ENCODE measurements around the gene IFT122. TPM values are rescaled to one million over a fixed set of nuclear protein-coding genes. Genes with fewer than 3 reads are reported as not detected.
"Not testable (repeated sequence)": the region's sequence is repeated elsewhere in the genome, so short reads cannot be mapped to it uniquely, and the experiment has no call there.

IFT122 gene
- total and polyA plus RNA-seq, 9 donors: 21.6 to 41.2 (median 28.7) TPM

GRCh38 chr3:129543156-129543790 lies 103.2 kb downstream of the IFT122 start, which contains the start of gene H1-8:
Gene H1-8, plus strand, starts transcription at chr3:129543175. Its CDS starts 44 bp downstream, at chr3:129543219.
- no peak within 1 kb of the TSS for H3K4me3 ChIP-seq (ENCODE audit: low read length)
- peaks cover 11% of the 10 kb centered on the region for H3K4me1 ChIP-seq (ENCODE audit: control insufficient read depth, insufficient read depth, low read length)
- no peaks in the 10 kb centered on the region for H3K9me3 ChIP-seq (replicated peaks; ENCODE audit: control insufficient read depth, low read depth, low read length)
- no peaks in the 10 kb centered on the region for H3K27me3 ChIP-seq (ENCODE audit: control insufficient read depth, insufficient read depth, low read length)
- H3K36me3 ChIP-seq (ENCODE audit: control insufficient read depth, insufficient read depth, low read length): no peaks in the 10 kb centered on the region
- H3K27ac ChIP-seq (ENCODE audit: low read length): no peak within 1 kb of the TSS
- WGBS (ENCODE audit: insufficient coverage): 76% methylated on average over 13 of the region's 16 CpGs
- no peak for DNase-seq

GRCh38 chr3:129543999-129544398 lies 104.0 kb downstream of the IFT122 start:
- Histone ChIP-seq H3K27me3 (ENCODE audit: control insufficient read depth, insufficient read depth, low read length) (no peaks in the 10 kb centered on the region), H3K4me3 (ENCODE audit: low read length) (no peak overlapping the region), H3K4me1 (ENCODE audit: control insufficient read depth, insufficient read depth, low read length) (peaks cover 10% of the 10 kb centered on the region), H3K9me3 (replicated peaks; ENCODE audit: control insufficient read depth, low read depth, low read length) (no peaks in the 10 kb centered on the region), H3K27ac (ENCODE audit: low read length) (no peak overlapping the region), H3K36me3 (ENCODE audit: control insufficient read depth, insufficient read depth, low read length) (no peaks in the 10 kb centered on the region)
- WGBS (ENCODE audit: insufficient coverage): 74% methylated on average over 8 of the region's 9 CpGs
- no peak for DNase-seq

- not testable (repeated sequence) for H3K4me3 ChIP-seq (ENCODE audit: low read length); H3K36me3 ChIP-seq (ENCODE audit: control insufficient read depth, insufficient read depth, low read length); H3K9me3 ChIP-seq (replicated peaks; ENCODE audit: control insufficient read depth, low read depth, low read length); DNase-seq; H3K27me3 ChIP-seq (ENCODE audit: control insufficient read depth, insufficient read depth, low read length); H3K27ac ChIP-seq (ENCODE audit: low read length); H3K4me1 ChIP-seq (ENCODE audit: control insufficient read depth, insufficient read depth, low read length)
- WGBS (ENCODE audit: insufficient coverage): no CpG with 5 or more reads among the region's 3 CpGs
Measured at GRCh38 chr3:129545951-129546350, 105.9 kb downstream of the IFT122 start.

- 87% methylated on average over 22 of the region's 24 CpGs for WGBS (ENCODE audit: insufficient coverage)
Measured at GRCh38 chr3:129547241-129547640, 107.2 kb downstream of the IFT122 start.

GRCh38 chr3:129548104-129548965 lies 108.3 kb downstream of the IFT122 start:
- H3K27me3 ChIP-seq (ENCODE audit: control insufficient read depth, insufficient read depth, low read length): peaks cover 3% of the 10 kb centered on the region
- 74% methylated on average over 15 of the region's 19 CpGs for WGBS (ENCODE audit: insufficient coverage)
- no peak for DNase-seq

More at GRCh38 chr3:129547241-129547640, 107.2 kb downstream of the IFT122 start:
- H3K27me3 ChIP-seq (ENCODE audit: control insufficient read depth, insufficient read depth, low read length): no peaks in the 10 kb centered on the region
- no peaks in the 10 kb centered on the region for H3K36me3 ChIP-seq (ENCODE audit: control insufficient read depth, insufficient read depth, low read length)
- H3K4me1 ChIP-seq (ENCODE audit: control insufficient read depth, insufficient read depth, low read length): peaks cover 4% of the 10 kb centered on the region
- no peaks in the 10 kb centered on the region for H3K9me3 ChIP-seq (replicated peaks; ENCODE audit: control insufficient read depth, low read depth, low read length)
- no peak for DNase-seq
- no peak overlapping the region for H3K27ac ChIP-seq (ENCODE audit: low read length)
- no peak overlapping the region for H3K4me3 ChIP-seq (ENCODE audit: low read length)

GRCh38 chr3:129549006-129549800 lies 109.2 kb downstream of the IFT122 start:
- Histone ChIP-seq H3K27ac (ENCODE audit: low read length) (no peak overlapping the region), H3K9me3 (replicated peaks; ENCODE audit: control insufficient read depth, low read depth, low read length) (no peaks in the 10 kb centered on the region), H3K4me1 (ENCODE audit: control insufficient read depth, insufficient read depth, low read length) (peaks cover 10% of the 10 kb centered on the region), H3K4me3 (ENCODE audit: low read length) (no peak overlapping the region), H3K27me3 (ENCODE audit: control insufficient read depth, insufficient read depth, low read length) (peaks cover 3% of the 10 kb centered on the region), H3K36me3 (ENCODE audit: control insufficient read depth, insufficient read depth, low read length) (no peaks in the 10 kb centered on the region)
- DNase-seq: no peak
- WGBS (ENCODE audit: insufficient coverage): 90% methylated on average over 18 of the region's 18 CpGs

More at GRCh38 chr3:129548104-129548965, 108.3 kb downstream of the IFT122 start:
- H3K36me3 ChIP-seq (ENCODE audit: control insufficient read depth, insufficient read depth, low read length): no peaks in the 10 kb centered on the region
- no peaks in the 10 kb centered on the region for H3K9me3 ChIP-seq (replicated peaks; ENCODE audit: control insufficient read depth, low read depth, low read length)
- no peak overlapping the region for H3K4me3 ChIP-seq (ENCODE audit: low read length)
- peaks cover 9% of the 10 kb centered on the region for H3K4me1 ChIP-seq (ENCODE audit: control insufficient read depth, insufficient read depth, low read length)
- H3K27ac ChIP-seq (ENCODE audit: low read length): no peak overlapping the region

GRCh38 chr3:129549805-129550204 lies 109.8 kb downstream of the IFT122 start:
- no CpG with 5 or more reads among the region's 3 CpGs for WGBS (ENCODE audit: insufficient coverage)
- H3K4me1 ChIP-seq (ENCODE audit: control insufficient read depth, insufficient read depth, low read length): peaks cover 16% of the 10 kb centered on the region
- H3K4me3 ChIP-seq (ENCODE audit: low read length): no peak overlapping the region

GRCh38 chr3:129552287-129553050 lies 112.4 kb downstream of the IFT122 start:
- no peak overlapping the region for H3K27ac ChIP-seq (ENCODE audit: low read length)
- H3K4me1 ChIP-seq (ENCODE audit: control insufficient read depth, insufficient read depth, low read length): peaks cover 43% of the 10 kb centered on the region
- H3K27me3 ChIP-seq (ENCODE audit: control insufficient read depth, insufficient read depth, low read length): peaks cover 3% of the 10 kb centered on the region
- WGBS (ENCODE audit: insufficient coverage): 71% methylated on average over 7 of the region's 10 CpGs
- no peak overlapping the region for H3K4me3 ChIP-seq (ENCODE audit: low read length)
- no peak for DNase-seq
- no peaks in the 10 kb centered on the region for H3K9me3 ChIP-seq (replicated peaks; ENCODE audit: control insufficient read depth, low read depth, low read length)
- peaks cover 9% of the 10 kb centered on the region for H3K36me3 ChIP-seq (ENCODE audit: control insufficient read depth, insufficient read depth, low read length)

More at GRCh38 chr3:129549805-129550204, 109.8 kb downstream of the IFT122 start:
- no peaks in the 10 kb centered on the region for H3K9me3 ChIP-seq (replicated peaks; ENCODE audit: control insufficient read depth, low read depth, low read length)
- no peak overlapping the region for H3K27ac ChIP-seq (ENCODE audit: low read length)
- H3K36me3 ChIP-seq (ENCODE audit: control insufficient read depth, insufficient read depth, low read length): no peaks in the 10 kb centered on the region
- peaks cover 3% of the 10 kb centered on the region for H3K27me3 ChIP-seq (ENCODE audit: control insufficient read depth, insufficient read depth, low read length)
- no peak for DNase-seq

GRCh38 chr3:129553171-129553570 lies 113.1 kb downstream of the IFT122 start:
- DNase-seq: no peak
- Histone ChIP-seq H3K36me3 (ENCODE audit: control insufficient read depth, insufficient read depth, low read length) (peaks cover 16% of the 10 kb centered on the region), H3K4me1 (ENCODE audit: control insufficient read depth, insufficient read depth, low read length) (peaks cover 50% of the 10 kb centered on the region), H3K4me3 (ENCODE audit: low read length) (no peak overlapping the region), H3K9me3 (replicated peaks; ENCODE audit: control insufficient read depth, low read depth, low read length) (no peaks in the 10 kb centered on the region), H3K27me3 (ENCODE audit: control insufficient read depth, insufficient read depth, low read length) (peaks cover 3% of the 10 kb centered on the region), H3K27ac (ENCODE audit: low read length) (no peak overlapping the region)
- WGBS (ENCODE audit: insufficient coverage): 73% methylated on average over 2 of the region's 6 CpGs
